ENCODE measurements around the gene PCK2. TPM values are rescaled to one million over a fixed set of nuclear protein-coding genes. Genes with fewer than 3 reads are reported as not detected.

Gene PCK2
- total and polyA plus RNA-seq, 2 of the 13 experiments (the other 11 are each of a cell fraction or from before 2014, with no cell fraction given), result 129 to 272 TPM

DNA sequence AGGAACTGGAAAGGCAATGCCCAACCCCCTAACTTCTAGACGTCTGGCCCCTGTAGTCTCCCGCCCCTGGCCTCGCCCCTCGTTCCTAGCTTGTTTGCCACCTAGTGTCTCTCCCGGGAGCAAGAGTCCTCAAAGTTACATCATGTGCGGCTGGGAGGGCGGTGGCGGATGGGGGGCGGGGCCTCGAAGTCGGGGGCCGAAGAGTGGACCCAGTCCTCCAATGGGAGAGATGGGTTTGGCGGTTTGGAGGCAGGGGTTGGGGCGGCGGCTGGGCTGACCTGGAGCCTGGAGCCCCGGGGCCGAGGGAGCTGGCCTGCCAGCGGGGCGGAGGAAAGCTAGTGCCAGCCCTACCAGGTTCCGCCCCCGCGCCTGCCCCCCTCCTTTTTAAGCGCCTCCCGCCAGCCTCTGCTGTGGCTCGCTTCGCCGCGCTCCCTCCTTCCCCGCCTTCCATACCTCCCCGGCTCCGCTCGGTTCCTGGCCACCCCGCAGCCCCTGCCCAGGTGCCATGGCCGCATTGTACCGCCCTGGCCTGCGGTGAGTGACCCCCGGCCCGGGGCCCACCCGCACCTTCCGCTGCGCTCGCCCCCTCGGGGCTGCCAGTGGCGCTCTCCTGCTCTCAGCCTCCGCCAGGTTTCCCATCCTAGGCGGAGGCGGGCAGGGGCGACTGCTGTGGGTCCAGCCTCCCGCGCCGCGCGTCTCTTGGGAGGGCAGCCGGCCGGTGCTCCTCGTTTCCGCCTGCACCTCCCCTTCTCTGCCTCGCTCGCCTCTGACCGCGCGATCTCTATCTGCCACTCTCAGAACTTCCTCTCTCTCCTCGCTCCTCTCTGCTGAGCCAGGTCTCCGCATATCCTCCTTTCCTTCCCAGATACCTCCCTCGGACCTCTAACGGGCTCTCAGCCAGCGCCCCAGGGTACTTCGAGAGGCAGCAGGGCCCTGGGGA lies at the start of gene PCK2 (continued):
- TF ChIP-seq SPEN (CRISPR knock-in tag; IDR thresholded peaks at IDR 0.05; ENCODE audit: low read depth) (peak; percentile 84; the same call in 1 of the 2 replicates), RFXANK (CRISPR knock-in tag; IDR thresholded peaks at IDR 0.05) (peak; percentile 96), NR2F2 (IDR thresholded peaks at IDR 0.05; ENCODE audit: borderline replicate concordance, low read depth) (no peak), ZBTB7A (CRISPR knock-in tag; IDR thresholded peaks at IDR 0.05) (no peak), NCOR1 (IDR thresholded peaks at IDR 0.05; ENCODE audit: borderline replicate concordance, low read length) (peak; percentile 88; the same call in 1 of the 2 replicates), TP53 (CRISPR knock-in tag; conservative IDR thresholded peaks at IDR 0.05) (peak; percentile 91; the same call in 1 of the 2 replicates), HNRNPH1 (optimal IDR thresholded peaks at IDR 0.05; ENCODE audit: low read depth, low read length) (no peak), ATAD3A (CRISPR knock-in tag; IDR thresholded peaks at IDR 0.05) (peak; percentile 80; the same call in 1 of the 2 replicates), EED (CRISPR knock-in tag; IDR thresholded peaks at IDR 0.05) (no peak), MEIS1 (CRISPR knock-in tag; IDR thresholded peaks at IDR 0.05; ENCODE audit: borderline replicate concordance) (no peak; the same call in none of the 2 replicates), PRMT3 (CRISPR knock-in tag; IDR thresholded peaks at IDR 0.05; ENCODE audit: borderline replicate concordance, low read depth) (no peak), ZNF232 (CRISPR knock-in tag; IDR thresholded peaks at IDR 0.05; ENCODE audit: borderline replicate concordance) (peak; percentile 90; the same call in 1 of the 2 replicates), GATAD1 (CRISPR knock-in tag; IDR thresholded peaks at IDR 0.05) (peak; percentile 57), ZNF547 (CRISPR knock-in tag; IDR thresholded peaks at IDR 0.05) (peak; percentile 86; the same call in 1 of the 2 replicates), ZNF614 (CRISPR knock-in tag; IDR thresholded peaks at IDR 0.05; ENCODE audit: borderline replicate concordance) (peak; percentile 99), YY1 (IDR thresholded peaks at IDR 0.05; ENCODE audit: insufficient read depth, insufficient replicate concordance, low read depth, low read length) (peak; percentile 82), ZSCAN25 (CRISPR knock-in tag; IDR thresholded peaks at IDR 0.05) (peak; percentile 92), MBD4 (IDR thresholded peaks at IDR 0.05; ENCODE audit: borderline replicate concordance, low read length) (no peak), NR2F1 (CRISPR knock-in tag; IDR thresholded peaks at IDR 0.05) (peak in 1 of 2 experiments; percentile 34; a peak in 1 of 4 replicates), XBP1 (CRISPR knock-in tag; IDR thresholded peaks at IDR 0.05) (peak; percentile 57; the same call in 1 of the 2 replicates), RFXAP (CRISPR knock-in tag; IDR thresholded peaks at IDR 0.05; ENCODE audit: borderline replicate concordance) (peak; percentile 91; the same call in 1 of the 2 replicates), ZNF225 (CRISPR knock-in tag; IDR thresholded peaks at IDR 0.05) (peak; percentile 98)
- TF ChIP-seq, protein P1, sequence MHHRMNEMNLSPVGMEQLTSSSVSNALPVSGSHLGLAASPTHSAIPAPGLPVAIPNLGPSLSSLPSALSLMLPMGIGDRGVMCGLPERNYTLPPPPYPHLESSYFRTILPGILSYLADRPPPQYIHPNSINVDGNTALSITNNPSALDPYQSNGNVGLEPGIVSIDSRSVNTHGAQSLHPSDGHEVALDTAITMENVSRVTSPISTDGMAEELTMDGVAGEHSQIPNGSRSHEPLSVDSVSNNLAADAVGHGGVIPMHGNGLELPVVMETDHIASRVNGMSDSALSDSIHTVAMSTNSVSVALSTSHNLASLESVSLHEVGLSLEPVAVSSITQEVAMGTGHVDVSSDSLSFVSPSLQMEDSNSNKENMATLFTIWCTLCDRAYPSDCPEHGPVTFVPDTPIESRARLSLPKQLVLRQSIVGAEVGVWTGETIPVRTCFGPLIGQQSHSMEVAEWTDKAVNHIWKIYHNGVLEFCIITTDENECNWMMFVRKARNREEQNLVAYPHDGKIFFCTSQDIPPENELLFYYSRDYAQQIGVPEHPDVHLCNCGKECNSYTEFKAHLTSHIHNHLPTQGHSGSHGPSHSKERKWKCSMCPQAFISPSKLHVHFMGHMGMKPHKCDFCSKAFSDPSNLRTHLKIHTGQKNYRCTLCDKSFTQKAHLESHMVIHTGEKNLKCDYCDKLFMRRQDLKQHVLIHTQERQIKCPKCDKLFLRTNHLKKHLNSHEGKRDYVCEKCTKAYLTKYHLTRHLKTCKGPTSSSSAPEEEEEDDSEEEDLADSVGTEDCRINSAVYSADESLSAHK (CRISPR knock-in tag; IDR thresholded peaks at IDR 0.05; ENCODE audit: borderline replicate concordance), result peak; percentile 81; the same call in 1 of the 2 replicates
- TF ChIP-seq, protein P2, sequence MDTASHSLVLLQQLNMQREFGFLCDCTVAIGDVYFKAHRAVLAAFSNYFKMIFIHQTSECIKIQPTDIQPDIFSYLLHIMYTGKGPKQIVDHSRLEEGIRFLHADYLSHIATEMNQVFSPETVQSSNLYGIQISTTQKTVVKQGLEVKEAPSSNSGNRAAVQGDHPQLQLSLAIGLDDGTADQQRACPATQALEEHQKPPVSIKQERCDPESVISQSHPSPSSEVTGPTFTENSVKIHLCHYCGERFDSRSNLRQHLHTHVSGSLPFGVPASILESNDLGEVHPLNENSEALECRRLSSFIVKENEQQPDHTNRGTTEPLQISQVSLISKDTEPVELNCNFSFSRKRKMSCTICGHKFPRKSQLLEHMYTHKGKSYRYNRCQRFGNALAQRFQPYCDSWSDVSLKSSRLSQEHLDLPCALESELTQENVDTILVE (CRISPR knock-in tag; IDR thresholded peaks at IDR 0.05), result peak; percentile 95
- TF ChIP-seq, protein P3, sequence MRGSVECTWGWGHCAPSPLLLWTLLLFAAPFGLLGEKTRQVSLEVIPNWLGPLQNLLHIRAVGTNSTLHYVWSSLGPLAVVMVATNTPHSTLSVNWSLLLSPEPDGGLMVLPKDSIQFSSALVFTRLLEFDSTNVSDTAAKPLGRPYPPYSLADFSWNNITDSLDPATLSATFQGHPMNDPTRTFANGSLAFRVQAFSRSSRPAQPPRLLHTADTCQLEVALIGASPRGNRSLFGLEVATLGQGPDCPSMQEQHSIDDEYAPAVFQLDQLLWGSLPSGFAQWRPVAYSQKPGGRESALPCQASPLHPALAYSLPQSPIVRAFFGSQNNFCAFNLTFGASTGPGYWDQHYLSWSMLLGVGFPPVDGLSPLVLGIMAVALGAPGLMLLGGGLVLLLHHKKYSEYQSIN (CRISPR knock-in tag; IDR thresholded peaks at IDR 0.05; ENCODE audit: borderline replicate concordance), result no peak
